Lung microvascular endothelial cell (primary cell): ENCODE measurements around the gene STK10. TPM values are rescaled to one million over a fixed set of nuclear protein-coding genes. Genes with fewer than 3 reads are reported as not detected.
A peak's percentile ranks its signal among the peaks of the same experiment; 100 is the strongest.

Source experiments
- DNase-seq, 2 donors: peaks; one replicate each; pipeline versions ENCODE4 v3.0.0 to v3.0.0-alpha.2; 2010; ENCODE audit warnings: low read depth in 2 of 2
- total RNA-seq: library from RNA; depleted of rRNA; stranded (reverse); fragments of >200 nt; gene quantifications from 2 replicates; pipeline ENCODE4 v1.2.1, GENCODE V29; 2014

The STK10 gene
- total RNA-seq, 1 donor from 2014 or later, result 30.0 TPM

GRCh38 chr5:172010278-172010677 lies 177.7 kb downstream of the STK10 start:
- DNase-seq, result peak in 1 of 2 donors; percentile 56

GRCh38 chr5:172009536-172010270 lies 178.3 kb downstream of the STK10 start:
- no peak for DNase-seq

- no peak for DNase-seq
These were observed 179.3 kb downstream of the STK10 start for GRCh38 chr5:172008689-172009141.

GRCh38 chr5:172008111-172008455 lies 179.9 kb downstream of the STK10 start:
- DNase-seq, result peak in 1 of 2 donors; percentile 41

- no peak for DNase-seq
These were observed 180.6 kb downstream of the STK10 start for GRCh38 chr5:172007175-172008110.

GRCh38 chr5:172006321-172007174 lies 181.5 kb downstream of the STK10 start, which contains the start of gene FBXW11:
TSS of gene FBXW11 (minus strand) at chr5:172006638. CDS start at chr5:172006502, 136 bp downstream.
- DNase-seq, result peak; percentile 96 to 97

- DNase-seq, result peak; percentile 34 to 36
These were observed 182.2 kb downstream of the STK10 start for GRCh38 chr5:172005708-172006320.

- peak; percentile 38 to 75 for DNase-seq
These were observed 183.2 kb downstream of the STK10 start for GRCh38 chr5:172004824-172005237.

GRCh38 chr5:172003746-172004145 lies 184.3 kb downstream of the STK10 start:
- no peak for DNase-seq

- DNase-seq, result no peak
These were observed 185.0 kb downstream of the STK10 start for GRCh38 chr5:172002840-172003512.

GRCh38 chr5:172002310-172002709 lies 185.7 kb downstream of the STK10 start:
- peak; percentile 26 to 44 for DNase-seq

GRCh38 chr5:171999877-172000276 lies 188.1 kb downstream of the STK10 start:
- DNase-seq, result peak in 1 of 2 donors; percentile 22

- no peak for DNase-seq
These were observed 188.9 kb downstream of the STK10 start for GRCh38 chr5:171999100-171999499.

- no peak for DNase-seq
These were observed 191.0 kb downstream of the STK10 start for GRCh38 chr5:171997011-171997410.

- no peak for DNase-seq
These were observed 195.2 kb downstream of the STK10 start for GRCh38 chr5:171992813-171993212.

- no peak for DNase-seq
These were observed 195.7 kb downstream of the STK10 start for GRCh38 chr5:171992305-171992704.
